Measurements from ENCODE around the gene ROR2. TPM values are rescaled to one million over a fixed set of nuclear protein-coding genes. Genes with fewer than 3 reads are reported as not detected.

Gene ROR2
- total RNA-seq, 1 experiment from 2014 or later, result 2.7 TPM

GRCh38 chr9:91810286-91810905 lies 139.6 kb downstream of the ROR2 start:
- Histone ChIP-seq H3K27ac (ENCODE audit: insufficient read length, low read depth, low read length) (no peak overlapping the region), H3K79me1 (ENCODE audit: insufficient read depth, low read depth, low read length, poor library complexity, severe bottlenecking) (no peaks in the 10 kb centered on the region), H3K79me2 (ENCODE audit: insufficient read depth, low read length) (no peaks in the 10 kb centered on the region), H4K91ac (ENCODE audit: insufficient read length, low read depth, low read length) (no peak overlapping the region), H2AK5ac (ENCODE audit: insufficient read length, low read length) (no peak overlapping the region), H3T11ph (ENCODE audit: low read length) (no peak overlapping the region), H3K23ac (ENCODE audit: insufficient read length, low read depth, low read length) (no peak overlapping the region), H2BK15ac (ENCODE audit: low read depth, low read length) (no peak overlapping the region), H3K4me2 (ENCODE audit: insufficient read depth, insufficient read length, low read length) (no peak overlapping the region), H3K9me3 (ENCODE audit: control insufficient read depth, low read depth, low read length) (no peaks in the 10 kb centered on the region), H2BK20ac (ENCODE audit: low read depth, low read length, poor library complexity, severe bottlenecking) (no peak overlapping the region), H3K23me2 (ENCODE audit: insufficient read length, low read depth, low read length, poor library complexity, severe bottlenecking) (no peaks in the 10 kb centered on the region), H2AFZ (ENCODE audit: low read length) (no peak overlapping the region), H3K14ac (ENCODE audit: insufficient read depth, low read length) (no peak overlapping the region; the same call in 1 of the 2 replicates), H3K4ac (ENCODE audit: low read depth, low read length) (no peak overlapping the region), H3K56ac (ENCODE audit: insufficient read length, low read depth, low read length) (no peak overlapping the region), H3K27me3 (ENCODE audit: insufficient read depth, low read length) (no peaks in the 10 kb centered on the region), H2BK12ac (ENCODE audit: insufficient read length, low read depth, low read length) (no peak overlapping the region), H4K8ac (replicated peaks; ENCODE audit: insufficient read length, low read depth, low read length) (no peak overlapping the region), H3K18ac (ENCODE audit: insufficient read length, low read depth, low read length) (no peak overlapping the region), H2BK120ac (ENCODE audit: low read depth, low read length, poor library complexity, severe bottlenecking) (no peak overlapping the region), H2BK5ac (ENCODE audit: insufficient read length, low read length) (no peak overlapping the region), H3K9ac (ENCODE audit: extremely low read depth, insufficient read length, low read length) (no peak overlapping the region), H3K4me1 (ENCODE audit: insufficient read depth, low read length) (no peaks in the 10 kb centered on the region), H4K5ac (ENCODE audit: insufficient read length, low read depth, low read length) (no peak overlapping the region), H4K20me1 (ENCODE audit: control insufficient read depth, insufficient read depth, insufficient read length) (no peaks in the 10 kb centered on the region)
- no peak for DNase-seq
- Mint-ChIP-seq H3K4me3 (no peak overlapping the region), H3K27me3 (ENCODE audit: low read depth) (no peaks in the 10 kb centered on the region; the same call in none of the 2 replicates), H3K9me3 (no peaks in the 10 kb centered on the region), H3K27ac (no peak overlapping the region; a peak in 2 of 7 replicates), H3K4me1 (peaks cover 0 to 4% of the 10 kb centered on the region in 2 experiments; a peak in 1 of 4 replicates), H3K36me3 (ENCODE audit: insufficient read depth in 1 of 3, low read depth in 3 of 3) (no peaks in the 10 kb centered on the region)
- WGBS (ENCODE audit: extremely low coverage, insufficient read length, low lambda C conversion rate), result no CpG with 5 or more reads among the region's 26 CpGs
- TF ChIP-seq, protein P1, sequence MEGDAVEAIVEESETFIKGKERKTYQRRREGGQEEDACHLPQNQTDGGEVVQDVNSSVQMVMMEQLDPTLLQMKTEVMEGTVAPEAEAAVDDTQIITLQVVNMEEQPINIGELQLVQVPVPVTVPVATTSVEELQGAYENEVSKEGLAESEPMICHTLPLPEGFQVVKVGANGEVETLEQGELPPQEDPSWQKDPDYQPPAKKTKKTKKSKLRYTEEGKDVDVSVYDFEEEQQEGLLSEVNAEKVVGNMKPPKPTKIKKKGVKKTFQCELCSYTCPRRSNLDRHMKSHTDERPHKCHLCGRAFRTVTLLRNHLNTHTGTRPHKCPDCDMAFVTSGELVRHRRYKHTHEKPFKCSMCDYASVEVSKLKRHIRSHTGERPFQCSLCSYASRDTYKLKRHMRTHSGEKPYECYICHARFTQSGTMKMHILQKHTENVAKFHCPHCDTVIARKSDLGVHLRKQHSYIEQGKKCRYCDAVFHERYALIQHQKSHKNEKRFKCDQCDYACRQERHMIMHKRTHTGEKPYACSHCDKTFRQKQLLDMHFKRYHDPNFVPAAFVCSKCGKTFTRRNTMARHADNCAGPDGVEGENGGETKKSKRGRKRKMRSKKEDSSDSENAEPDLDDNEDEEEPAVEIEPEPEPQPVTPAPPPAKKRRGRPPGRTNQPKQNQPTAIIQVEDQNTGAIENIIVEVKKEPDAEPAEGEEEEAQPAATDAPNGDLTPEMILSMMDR (conservative IDR thresholded peaks at IDR 0.05), result no peak
